Measurements from ENCODE around the gene RPL18. TPM values are rescaled to one million over a fixed set of nuclear protein-coding genes. Genes with fewer than 3 reads are reported as not detected.

RPL18 gene
- total and polyA plus RNA-seq, 9 of the 15 experiments (the other 6 are each of a cell fraction or from before 2014, with no cell fraction given), result 312 to 2,635 (median 1,653) TPM

GRCh38 chr19:48588670-48589401 lies 30.1 kb downstream of the RPL18 start:
- CTCF ChIA-PET (ENCODE audit: low intra/inter-chr PET ratio), result interaction anchor here (0.6 to 3.9 kb wide), 5 partner anchors 75 to 322 kb away, joined by 3 to 24 read pairs (median 4); no protein-coding TSS in a partner anchor
- Histone ChIP-seq H4K20me1 (replicated peaks; ENCODE audit: control insufficient read depth, insufficient read depth, low read length) (no peaks in the 10 kb centered on the region), H3K79me2 (ENCODE audit: control insufficient read depth, insufficient read depth, low read length) (no peaks in the 10 kb centered on the region), H3K9me1 (ENCODE audit: control insufficient read depth, insufficient read depth, low read length) (no peaks in the 10 kb centered on the region), H3K27me3 (ENCODE audit: control insufficient read depth in 2 of 2, insufficient read depth in 2 of 2, low read length in 2 of 2) (no peaks in the 10 kb centered on the region), H3K9me3 (replicated peaks; ENCODE audit: control insufficient read depth, insufficient read depth, low read depth, low read length) (no peaks in the 10 kb centered on the region), H3K36me3 (ENCODE audit: control insufficient read depth, insufficient read depth, low read length) (no peaks in the 10 kb centered on the region), H3K27ac (ENCODE audit: extremely low read depth, low read depth, low read length) (peak overlapping the region; percentile 70; the same call in 2 of the 3 replicates), H3K4me1 (replicated peaks in 1 of 2; ENCODE audit: control insufficient read depth in 2 of 2, insufficient read depth in 2 of 2, low read length in 2 of 2) (peaks cover 3 to 30% of the 10 kb centered on the region in 2 experiments; a peak in 2 of 5 replicates), H2AFZ (ENCODE audit: low read depth, low read length) (peak overlapping the region; percentile 98), H3K9ac (ENCODE audit: insufficient read depth in 1 of 2, low read depth in 2 of 2, low read length in 2 of 2) (peak overlapping the region; percentile 54 to 90; a peak in 2 of 4 replicates), H3K4me3 (peak overlapping the region; percentile 37), H3K4me2 (ENCODE audit: insufficient read depth, low read length) (peak overlapping the region; percentile 75)
- 2% methylated on average over 33 of the region's 36 CpGs for WGBS (ENCODE audit: insufficient coverage, low coverage, missing lambda C conversion rate)
- BruUV-seq (replicated peaks), result no TSS peak
- FAIRE-seq (peak; percentile 84), DNase-seq (ENCODE audit: extremely low read depth in 1 of 4, low spot score in 3 of 4) (peak; percentile 93 to 96 (median 94)), ATAC-seq (peak; percentile 92)
- POLR2A ChIA-PET, result interaction anchor here (0.6 to 2.6 kb wide), 11 partner anchors 8 to 498 kb away, joined by 3 to 13 read pairs (median 3); partner anchors contain the start of genes RPL18 and SPHK2
- intact Hi-C loops (cut with micrococcal nuclease) (loop anchor here (1.0 to 5.0 kb wide), 2 partner anchors 19 to 193 kb away; no protein-coding TSS in a partner anchor), in situ Hi-C loops (cut with MboI) (loop anchor here (5.0 to 25.0 kb wide), 2 partner anchors 272 to 1523 kb away; no protein-coding TSS in a partner anchor)
- TF ChIP-seq RBM22 (IDR thresholded peaks at IDR 0.05; ENCODE audit: low read depth, low read length, poor library complexity, severe bottlenecking) (no peak), SETDB1 (IDR thresholded peaks at IDR 0.05; ENCODE audit: low read length) (no peak), STAT5B (CRISPR knock-in tag; IDR thresholded peaks at IDR 0.05) (no peak), MAX (CRISPR knock-in tag; IDR thresholded peaks at IDR 0.05) (peak; percentile 82), ZNF124 (CRISPR knock-in tag; IDR thresholded peaks at IDR 0.05) (no peak), HCFC1 (IDR thresholded peaks at IDR 0.05; ENCODE audit: low read depth, low read length) (0 out of 2 replicates have a peak, but pooled peaks have one; percentile 20), HMG20B (CRISPR knock-in tag; IDR thresholded peaks at IDR 0.05) (no peak), HES1 (IDR thresholded peaks at IDR 0.05; ENCODE audit: low read depth) (0 out of 2 replicates have a peak, but pooled peaks have one; percentile 23), ZNF77 (CRISPR knock-in tag; IDR thresholded peaks at IDR 0.05) (no peak), CC2D1A (IDR thresholded peaks at IDR 0.05) (peak; percentile 92), EWSR1 (IDR thresholded peaks at IDR 0.05; ENCODE audit: borderline replicate concordance, low read depth, partially characterized antibody) (no peak), C11orf30 (IDR thresholded peaks at IDR 0.05; ENCODE audit: low read depth) (peak; percentile 59; the same call in 1 of the 2 replicates), PHB2 (IDR thresholded peaks at IDR 0.05; ENCODE audit: low read depth) (peak; percentile 49; the same call in 1 of the 2 replicates), MYBL2 (IDR thresholded peaks at IDR 0.05; ENCODE audit: low read depth) (no peak), MYBL2 (CRISPR knock-in tag; IDR thresholded peaks at IDR 0.05; ENCODE audit: borderline replicate concordance) (no peak), HMG20A (CRISPR knock-in tag; conservative IDR thresholded peaks at IDR 0.05) (no peak)

All from K562 (cell line).